GM19351 (cell line): Measurements from ENCODE around the gene LILRA6.
"Not testable (repeated sequence)": the region's sequence is repeated elsewhere in the genome, so short reads cannot be mapped to it uniquely, and the experiment has no call there.

Experiments
- ATAC-seq: cut with Tn5 transposase; IDR thresholded peaks from one replicate; pipeline ENCODE4 v1.9.1; 2021; ENCODE audit warnings: mild to moderate bottlenecking, moderate library complexity; ENCODE audit not compliant: unreplicated experiment

The LILRA6 gene

DNA sequence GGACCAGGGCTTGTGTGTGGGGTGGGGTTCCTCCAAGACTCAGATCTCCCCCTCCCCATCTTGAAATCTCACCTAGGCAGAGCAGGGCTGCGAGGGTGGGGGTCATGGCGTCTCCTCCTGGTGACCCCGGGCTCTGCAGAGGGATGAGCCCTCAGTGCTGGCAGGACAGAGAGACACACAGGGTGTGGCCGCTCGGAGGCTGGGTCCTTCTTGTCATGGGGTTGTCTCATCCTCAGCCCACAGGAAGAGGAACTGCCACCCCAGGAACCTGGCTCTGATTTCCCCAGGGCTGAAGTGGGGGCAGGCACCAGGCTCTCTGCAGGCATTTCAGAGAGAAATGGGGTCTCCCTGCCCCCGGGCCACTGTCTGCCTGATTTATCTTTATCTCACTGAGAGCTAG, at the start of gene LILRA6:
Gene LILRA6, minus strand, starts transcription at position 145 of the 400 bp plus-strand sequence.
- ATAC-seq = not testable (repeated sequence)

DNA sequence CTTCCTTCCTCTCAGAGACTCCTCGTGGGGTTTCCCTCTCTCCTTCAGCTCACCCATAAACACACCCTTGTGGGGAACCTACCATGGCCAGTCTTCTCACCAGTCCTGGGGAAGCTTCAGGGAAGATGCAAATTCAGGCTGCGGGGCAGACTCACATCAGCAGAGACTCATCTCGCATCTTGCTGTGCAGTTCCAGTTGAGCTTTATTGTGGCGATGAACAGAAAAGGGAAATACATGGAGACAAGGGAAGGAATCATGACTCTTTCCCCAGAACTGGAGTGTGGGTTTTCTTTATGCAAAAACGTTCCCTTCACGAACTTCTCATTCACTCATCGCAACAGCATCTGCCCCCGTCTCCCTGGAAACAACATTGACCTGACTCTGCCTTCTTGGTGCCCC, 46.6 kb upstream of the LILRA6 start:
- not testable (repeated sequence) for ATAC-seq

DNA sequence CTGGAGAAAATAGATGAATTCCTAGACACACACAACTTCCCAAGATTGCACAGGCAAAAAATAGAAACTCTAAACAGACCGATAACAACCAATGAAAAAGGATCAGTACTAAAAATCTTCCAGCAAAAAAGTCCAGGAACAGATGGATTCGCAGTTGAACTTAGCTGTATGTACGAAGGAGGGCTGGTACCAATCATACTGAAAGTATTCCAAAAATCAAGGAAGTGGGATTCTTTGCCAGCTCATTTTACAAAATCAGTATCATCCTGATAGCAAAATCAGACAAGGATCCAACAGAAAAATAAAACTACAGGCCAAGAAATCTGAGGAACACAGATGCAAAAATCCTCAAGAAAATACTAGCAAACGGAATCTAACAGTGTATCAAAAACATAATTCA, 44.9 kb upstream of the LILRA6 start:
- ATAC-seq = no peak

DNA sequence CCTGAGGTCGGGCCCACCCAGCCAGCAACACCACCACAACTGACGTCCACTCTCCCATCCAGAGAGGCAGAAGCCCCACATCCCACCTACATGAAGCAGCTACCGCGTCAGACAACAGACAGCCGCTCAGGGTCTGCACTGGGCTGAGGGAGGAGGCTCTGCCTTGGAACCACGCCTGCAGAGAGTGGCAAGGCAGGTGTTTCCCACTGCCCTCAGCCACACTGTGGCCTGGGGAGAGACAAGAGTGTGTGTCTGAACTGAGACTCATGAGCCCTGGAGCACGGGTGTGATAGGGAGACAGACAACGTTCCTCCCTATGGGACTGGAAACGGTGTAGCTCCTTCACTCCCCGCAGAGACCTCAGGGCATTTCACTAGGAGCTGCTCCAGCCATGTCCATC, 43.7 kb upstream of the LILRA6 start:
- not testable (repeated sequence) for ATAC-seq

DNA sequence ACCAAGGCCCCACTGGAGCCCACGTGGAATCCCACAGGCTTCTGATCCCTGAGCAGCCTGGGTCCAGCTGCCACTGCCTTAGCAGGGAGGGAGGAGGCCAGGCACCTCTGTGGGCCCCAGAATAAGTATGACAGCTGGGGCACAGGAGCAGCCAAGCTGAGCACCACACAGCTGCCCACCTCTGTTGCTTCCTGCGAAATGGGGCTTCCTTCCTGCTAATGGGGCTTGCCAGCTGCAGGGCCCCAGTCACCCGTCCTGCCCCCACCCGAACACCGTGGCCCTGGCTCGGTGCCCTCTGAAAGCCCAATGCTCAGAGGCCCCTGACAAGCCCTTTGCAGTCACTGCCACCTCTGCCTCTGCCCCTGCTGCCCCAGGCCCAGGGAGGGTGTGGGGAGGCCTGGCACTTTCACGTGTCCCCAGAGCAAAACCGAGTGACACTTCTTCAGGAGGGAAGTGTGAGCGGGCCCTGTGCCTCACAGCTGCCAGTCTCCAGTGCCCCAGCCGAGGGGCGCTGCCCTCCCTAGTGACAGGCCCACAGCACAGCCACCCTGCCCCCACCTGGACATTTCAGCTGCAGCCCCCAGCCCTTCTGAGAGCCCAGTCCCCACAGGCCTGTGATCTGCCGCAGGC, 43.0 kb upstream of the LILRA6 start:
- not testable (repeated sequence) for ATAC-seq

DNA sequence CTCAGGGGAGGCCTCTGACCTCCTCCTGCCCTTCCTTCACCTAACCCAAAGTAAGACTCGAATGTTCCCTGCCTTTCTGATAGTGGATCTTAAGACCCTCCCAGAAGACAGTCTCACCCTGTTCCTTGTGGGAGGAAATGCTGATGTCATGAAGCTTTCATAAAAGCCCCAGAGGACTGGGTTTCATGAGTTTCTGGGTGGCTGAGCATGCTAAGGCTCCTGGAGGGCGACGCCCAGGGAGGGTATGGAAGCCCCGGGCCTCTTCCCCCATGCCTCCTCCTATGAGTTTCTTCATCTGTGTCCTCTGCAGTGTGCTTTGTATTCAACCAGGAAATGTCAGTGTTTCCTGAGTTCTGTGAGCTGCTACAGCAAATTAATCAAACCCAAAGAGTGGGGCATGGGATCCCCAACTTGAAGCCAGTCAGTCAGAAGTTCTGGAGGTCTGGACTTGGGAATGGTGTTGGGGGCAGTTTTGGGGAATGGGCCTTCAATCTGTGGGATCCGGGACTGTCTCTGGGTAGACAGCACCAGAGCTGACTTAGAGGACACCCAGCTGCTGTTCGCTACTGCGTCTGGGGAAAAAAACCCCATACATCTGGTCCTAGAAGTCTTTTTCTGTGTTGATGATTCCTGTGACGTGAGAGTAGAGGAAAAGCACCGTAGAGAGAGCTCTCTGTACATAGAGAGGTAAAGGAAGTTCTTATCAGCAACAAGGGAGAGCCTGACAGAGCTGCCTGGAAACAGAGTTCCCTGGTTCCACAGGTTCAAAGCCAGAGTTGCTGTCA, 40.3 kb upstream of the LILRA6 start:
- ATAC-seq = no peak

DNA sequence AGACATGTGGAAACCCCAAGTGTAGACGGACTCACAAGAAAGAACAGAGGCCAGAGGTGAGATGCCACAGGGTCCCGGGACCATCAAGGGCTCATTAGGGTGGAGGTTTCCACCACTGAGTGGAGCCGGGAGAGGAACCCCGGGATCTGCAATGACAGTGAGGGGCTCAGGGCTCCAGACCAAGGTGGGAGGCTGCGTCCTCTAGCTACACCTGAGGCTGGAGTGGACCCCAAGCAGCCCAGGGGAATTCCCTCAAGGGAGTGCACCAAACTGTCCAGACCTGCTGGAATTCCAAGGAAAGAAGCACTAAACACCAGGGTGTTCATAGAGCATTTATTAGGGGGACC, 39.1 kb upstream of the LILRA6 start:
- not testable (repeated sequence) for ATAC-seq

DNA sequence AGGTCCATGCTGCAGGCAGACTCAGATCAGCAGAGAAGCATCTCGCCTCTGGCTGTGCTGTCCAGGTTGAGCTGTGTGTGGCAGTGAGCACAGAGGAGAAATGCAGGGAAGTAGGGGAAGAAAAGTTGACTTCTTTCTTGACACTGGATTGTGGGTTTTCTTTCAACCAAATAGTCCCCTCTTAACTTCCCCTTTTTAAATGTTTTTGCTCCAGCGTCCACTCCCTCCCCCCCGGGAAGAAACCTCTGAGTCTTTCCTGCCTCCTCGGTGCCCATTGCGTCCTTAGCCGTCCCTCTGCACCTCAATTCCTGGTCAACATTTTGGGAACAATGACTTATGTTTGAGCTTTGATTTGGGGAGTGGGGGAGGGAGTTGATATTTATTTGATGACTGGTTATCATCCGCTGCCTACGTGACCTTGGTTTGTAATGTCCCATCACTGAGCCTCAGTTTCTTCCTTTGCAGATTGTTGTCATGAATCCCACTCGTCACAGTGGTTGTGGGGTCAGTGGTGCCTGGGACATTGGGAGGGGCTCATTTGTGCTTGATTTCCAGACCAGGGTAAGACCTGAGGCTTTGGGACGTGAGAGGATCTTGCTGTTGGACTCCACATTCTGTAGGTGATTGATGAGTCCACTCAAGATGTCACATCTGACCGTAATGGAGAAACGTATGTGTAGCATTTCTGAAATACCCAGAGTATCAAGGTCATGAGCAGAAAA, 38.6 kb upstream of the LILRA6 start, which contains the start of gene LILRB2:
Gene LILRB2, minus strand, starts transcription at position 104 of the 722 bp plus-strand sequence. CDS start 614 bp downstream, outside the sequence.
- ATAC-seq = no peak

DNA sequence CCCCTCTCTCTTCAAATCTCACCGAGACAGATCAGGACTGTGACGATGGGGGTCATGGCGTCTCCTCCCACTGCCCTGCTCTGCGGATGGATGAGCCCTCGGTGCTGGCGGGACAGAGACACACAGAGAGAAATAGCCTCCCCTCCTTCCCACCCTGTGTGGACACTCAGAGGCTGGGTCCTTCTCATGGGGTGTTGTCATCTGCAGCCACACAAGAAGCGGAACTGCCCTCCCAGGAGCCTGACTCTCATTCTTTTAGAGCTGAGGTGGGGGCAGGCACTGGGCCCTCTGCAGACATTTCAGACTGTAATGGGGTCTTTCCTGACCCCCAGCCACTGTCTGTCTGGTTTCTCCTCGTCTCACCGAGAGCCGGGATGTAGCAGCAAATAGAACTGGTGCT, 37.9 kb upstream of the LILRA6 start:
- ATAC-seq = not testable (repeated sequence)

DNA sequence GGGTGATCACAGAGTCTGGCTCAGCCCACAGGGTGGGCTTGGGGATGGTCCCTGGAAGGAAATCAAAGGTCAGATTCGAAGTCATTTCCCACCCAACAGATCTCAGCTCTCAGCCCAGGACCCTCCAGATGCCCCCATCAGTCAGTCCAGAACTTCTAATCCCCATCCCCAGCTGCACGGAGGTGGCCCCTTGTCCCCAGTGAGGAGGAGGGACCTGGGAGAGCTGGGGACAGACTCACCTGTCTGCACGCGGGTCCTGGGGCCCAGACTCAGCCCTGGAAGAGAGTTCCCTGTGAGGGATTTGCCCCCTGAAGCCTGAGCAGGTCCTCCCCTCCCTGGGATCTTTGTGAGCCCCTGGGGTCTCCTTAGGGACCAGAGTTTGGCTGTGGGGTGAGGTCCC, 37.4 kb upstream of the LILRA6 start:
- not testable (repeated sequence) for ATAC-seq

DNA sequence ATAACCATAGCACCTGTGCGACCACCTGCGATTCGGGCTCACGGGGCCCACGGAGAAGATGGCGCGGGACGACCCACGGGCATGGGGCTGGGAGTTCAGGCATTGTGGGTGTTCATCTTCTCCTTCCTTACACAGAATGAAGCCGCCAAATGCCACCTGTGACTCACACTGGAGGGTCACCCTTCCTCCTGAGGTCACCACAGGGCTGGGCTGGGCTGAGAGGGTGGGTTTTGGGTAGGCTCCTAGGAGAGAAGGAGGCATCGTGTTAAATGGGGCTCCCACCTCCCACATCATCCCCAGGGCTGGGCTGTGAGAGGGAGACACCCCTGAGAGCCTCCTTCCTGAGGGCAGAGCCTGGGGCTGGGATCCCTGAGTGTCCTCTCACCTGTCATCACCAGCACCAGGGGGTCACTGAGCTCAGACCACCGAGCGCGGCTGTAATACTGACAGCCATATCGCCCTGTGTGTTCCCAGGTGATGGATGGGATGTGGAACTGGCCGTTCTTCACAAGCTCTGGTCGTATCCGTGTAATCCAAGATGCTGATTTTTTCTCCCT, 36.9 kb upstream of the LILRA6 start:
- ATAC-seq = no peak

DNA sequence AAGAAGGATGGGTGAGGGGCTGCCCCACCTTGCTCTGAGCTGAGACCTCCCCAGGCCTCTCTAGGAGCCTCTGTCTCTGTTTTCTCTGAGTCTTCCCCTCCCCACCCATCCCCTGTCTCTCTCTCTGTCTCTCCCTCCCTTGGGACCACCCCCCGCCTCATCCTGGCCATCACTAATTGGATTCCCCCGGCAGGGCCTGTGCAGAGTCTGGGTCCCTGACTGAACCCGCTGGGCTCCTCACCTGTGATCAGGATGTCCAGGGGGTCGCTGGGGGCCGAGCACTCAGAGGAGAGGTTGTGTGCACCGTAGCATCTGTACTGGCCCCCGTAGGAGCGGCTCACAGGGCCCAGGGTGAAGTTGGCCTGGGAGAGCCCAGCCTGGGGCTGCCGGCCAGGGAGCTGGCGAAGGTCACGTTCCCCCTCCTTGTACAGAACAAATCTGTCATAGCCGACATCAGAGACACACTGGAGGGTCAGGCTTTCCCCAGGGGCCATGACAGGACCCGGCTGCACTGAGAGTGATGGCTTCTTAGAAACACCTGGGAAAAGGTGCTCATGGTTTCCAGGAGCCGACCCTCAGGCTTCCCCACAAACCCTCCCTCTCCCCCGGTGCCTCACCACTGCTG, 36.1 kb upstream of the LILRA6 start:
- not testable (repeated sequence) for ATAC-seq

DNA sequence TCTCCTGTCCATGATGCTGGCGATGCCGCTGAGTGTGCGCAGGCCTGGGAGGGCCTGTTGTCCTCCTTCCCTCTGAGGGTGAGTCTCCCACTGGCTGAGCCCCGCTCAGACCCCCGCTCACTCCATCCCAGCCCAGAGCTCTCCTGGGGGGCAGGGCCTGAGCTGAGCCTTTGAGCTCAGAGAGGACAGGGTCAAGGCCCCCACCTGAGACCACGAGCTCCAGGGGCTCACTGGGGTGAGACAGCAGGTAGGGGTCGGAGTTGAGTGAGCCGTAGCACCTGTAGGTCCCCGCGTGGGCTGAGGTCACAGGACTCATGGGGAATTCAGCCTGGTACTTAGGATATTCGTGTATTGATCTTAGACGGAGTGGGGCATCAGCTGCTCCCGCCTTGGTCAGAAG, 35.5 kb upstream of the LILRA6 start:
- not testable (repeated sequence) for ATAC-seq

DNA sequence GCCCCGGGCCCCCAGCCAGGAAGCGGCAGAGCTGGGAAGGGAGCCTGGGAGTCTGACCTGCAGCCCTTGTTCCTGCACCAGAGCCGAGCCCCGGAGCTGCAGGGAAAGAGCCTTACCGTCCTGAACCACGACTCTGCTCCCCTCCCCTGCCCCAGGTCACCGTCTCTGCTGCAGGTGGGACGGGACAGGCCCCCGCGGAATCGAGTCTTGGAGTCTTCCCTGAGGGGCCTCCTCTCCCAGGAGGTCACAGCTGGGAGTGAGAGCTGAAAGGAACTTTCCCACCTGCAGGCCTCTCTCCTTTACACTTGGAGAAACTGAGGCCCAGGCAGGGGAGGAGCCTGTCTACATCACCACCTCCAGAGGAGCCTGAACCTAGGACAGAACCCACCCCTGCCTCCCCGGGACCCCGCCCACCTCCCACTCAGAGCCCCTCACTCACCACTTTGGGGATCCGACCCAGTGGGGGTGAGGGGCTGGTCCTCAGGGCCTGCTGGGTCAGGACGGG, 34.6 kb upstream of the LILRA6 start:
- not testable (repeated sequence) for ATAC-seq

DNA sequence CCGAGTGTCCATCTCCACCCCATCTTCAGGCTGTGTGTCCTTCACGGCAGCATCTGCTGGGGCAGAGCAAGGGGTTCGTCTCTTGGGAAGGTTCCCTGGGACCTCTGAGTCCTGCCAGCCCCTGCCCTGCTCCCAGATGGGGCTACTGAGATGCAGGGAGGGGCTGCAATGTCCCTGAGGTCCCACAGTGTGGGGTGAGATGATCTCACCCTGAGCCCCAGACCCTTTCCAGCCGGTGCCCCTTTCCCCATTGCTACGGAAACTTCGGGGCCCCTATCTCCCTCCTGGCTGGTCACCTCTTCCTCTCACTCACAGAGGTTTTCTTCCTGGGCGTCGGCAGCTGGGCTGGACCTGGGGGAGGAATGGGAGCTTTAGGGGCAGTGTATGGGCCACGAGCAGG, 33.4 kb upstream of the LILRA6 start:
- ATAC-seq = no peak

DNA sequence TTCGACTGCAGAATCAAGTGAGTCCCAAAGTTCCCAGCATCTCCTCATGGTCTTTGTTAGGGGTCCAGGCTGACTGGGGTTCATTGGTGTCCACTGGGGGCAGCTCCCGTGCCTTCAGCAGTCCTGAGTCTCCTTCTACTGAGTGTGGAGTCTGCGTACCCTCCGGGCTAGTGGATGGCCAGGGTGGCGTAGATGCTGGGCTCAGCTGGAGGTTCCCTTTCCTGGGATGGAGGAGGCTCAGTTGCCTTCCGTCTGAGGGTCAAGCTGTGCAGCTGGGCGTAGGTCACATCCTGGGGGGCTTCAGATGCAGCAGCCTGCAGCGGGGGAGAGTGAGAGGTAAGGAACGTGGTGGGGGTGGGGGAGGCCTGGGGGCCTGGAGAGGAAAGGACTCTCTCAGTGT, 31.9 kb upstream of the LILRA6 start:
- ATAC-seq = not testable (repeated sequence)

DNA sequence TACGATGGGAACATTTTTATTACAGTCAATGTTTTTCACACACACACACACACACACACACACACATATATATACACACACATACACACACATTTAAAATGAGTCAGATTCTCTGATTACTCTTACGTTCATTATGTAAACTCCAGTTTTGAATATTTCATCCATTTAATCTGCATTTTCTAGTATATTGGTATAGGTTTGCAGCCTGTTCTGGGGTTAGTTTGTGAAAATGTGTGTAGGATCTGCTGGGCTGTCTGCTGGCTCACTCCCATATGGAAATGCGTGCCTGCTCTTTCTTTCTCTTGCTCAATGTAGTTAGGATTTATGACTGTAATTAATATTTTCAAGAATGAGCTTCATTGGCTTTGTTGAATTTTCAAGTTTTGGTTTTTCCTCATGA, 31.2 kb upstream of the LILRA6 start:
- no peak for ATAC-seq

DNA sequence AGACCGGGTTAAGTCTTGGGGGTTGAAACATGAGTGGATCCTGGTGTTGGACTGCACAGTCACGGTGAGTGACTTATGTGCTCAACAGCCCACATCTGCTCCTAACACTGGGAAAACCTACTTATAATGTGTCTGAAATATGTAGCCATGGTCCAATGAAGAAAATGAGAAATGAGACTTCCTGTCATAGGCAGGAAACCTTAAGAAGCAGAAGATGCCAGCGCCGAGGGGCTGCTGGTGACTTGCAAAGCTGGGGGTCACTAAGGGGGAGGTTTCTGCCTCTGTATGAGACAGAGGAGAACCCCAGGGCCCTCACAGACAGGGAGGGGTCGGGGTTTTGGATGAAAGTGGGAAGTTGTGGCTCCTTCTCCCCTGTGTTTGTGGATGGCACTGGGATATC, 29.6 kb upstream of the LILRA6 start:
- not testable (repeated sequence) for ATAC-seq

DNA sequence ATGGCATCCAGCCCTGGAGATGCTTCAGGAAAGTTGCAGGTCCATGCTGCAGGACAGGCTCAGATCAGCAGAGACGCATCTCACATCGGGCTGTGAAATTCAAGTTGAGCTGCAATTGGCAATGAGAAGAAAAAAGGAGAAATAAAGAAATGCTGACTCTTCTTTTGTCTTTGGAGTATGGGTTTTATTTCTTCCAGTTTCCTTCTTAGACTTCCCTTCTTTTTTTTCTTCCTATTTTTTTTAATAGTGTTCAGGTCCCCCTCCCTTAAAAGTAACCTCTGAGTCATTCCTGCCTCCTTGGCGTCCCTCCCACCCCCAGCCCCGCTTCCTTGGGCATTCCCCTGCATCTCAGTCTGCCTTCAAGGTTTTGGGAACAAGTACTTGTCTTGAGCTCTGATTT, 29.0 kb upstream of the LILRA6 start:
- ATAC-seq = not testable (repeated sequence)

DNA sequence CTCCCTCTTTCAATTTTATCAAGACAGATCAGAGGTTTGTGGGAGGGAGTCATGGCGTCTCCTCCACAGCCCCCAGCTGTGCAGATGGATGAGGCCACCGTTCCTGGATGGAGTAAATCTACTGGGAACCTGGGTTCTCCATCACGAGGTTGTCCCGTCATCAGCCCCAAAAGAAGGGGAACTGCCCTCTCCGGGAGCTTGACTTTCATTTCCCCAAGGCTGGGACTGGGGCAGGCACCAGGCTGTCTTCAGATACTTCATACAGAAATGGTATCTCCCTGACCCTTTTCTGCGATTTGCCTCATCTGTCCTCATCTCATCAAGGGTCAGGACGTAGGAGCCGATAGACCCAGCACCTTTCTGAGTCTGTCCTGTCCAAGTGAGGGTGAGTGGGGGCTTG, 28.5 kb upstream of the LILRA6 start:
- no peak for ATAC-seq

DNA sequence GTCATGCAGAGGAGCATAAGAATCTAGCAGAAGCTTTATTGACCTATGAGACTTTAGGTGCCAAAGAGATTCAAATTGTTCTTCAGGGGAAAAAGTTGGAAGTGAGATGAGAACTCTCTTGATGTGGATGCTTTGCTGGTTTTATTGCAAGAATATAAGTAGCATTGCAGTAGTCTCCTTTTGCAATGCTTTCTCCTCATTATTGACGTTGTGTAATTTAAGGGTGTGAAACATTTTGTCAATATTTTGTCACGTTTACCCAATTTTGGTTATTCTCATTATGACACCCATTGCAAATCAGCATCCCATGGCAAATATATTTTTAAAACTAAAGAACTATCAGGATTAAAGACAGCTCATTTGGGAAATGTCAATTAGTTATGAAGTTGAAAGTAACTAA, 26.3 kb upstream of the LILRA6 start:
- no peak for ATAC-seq
